Activated naive CD8-positive, alpha-beta T cell treated with anti-CD3 and anti-CD28 coated beads for 36 hours (primary cell): ENCODE measurements around the gene HDAC4. TPM values are rescaled to one million over a fixed set of nuclear protein-coding genes. Genes with fewer than 3 reads are reported as not detected.

Source experiments
- DNase-seq: peaks from one replicate; pipeline ENCODE4 v3.0.0; 2021
- H3K27ac Mint-ChIP-seq: one replicate; pipeline ENCODE4 v1.8.0; 2022; ENCODE audit warnings: mild to moderate bottlenecking, moderate library complexity, mixed read lengths
- H3K27me3 Mint-ChIP-seq: one replicate; pipeline ENCODE4 v1.8.0; 2022; ENCODE audit warnings: mild to moderate bottlenecking, mixed read lengths
- H3K36me3 Mint-ChIP-seq: one replicate; pipeline ENCODE4 v1.8.0; 2021; ENCODE audit warnings: mild to moderate bottlenecking, mixed read lengths
- H3K4me1 Mint-ChIP-seq: one replicate; pipeline ENCODE4 v1.8.0; 2021; ENCODE audit warnings: mixed read lengths
- H3K4me3 Mint-ChIP-seq: one replicate; pipeline ENCODE4 v1.8.0; 2022; ENCODE audit warnings: mild to moderate bottlenecking, moderate library complexity, mixed read lengths
- H3K9me3 Mint-ChIP-seq: one replicate; pipeline ENCODE4 v1.8.0; 2022; ENCODE audit warnings: mixed read lengths
- total RNA-seq, 2 experiments: library from RNA; stranded (reverse); gene quantifications; one replicate each; pipeline ENCODE4 v1.2.3, GENCODE V29; 2021

HDAC4 gene
- total RNA-seq, 2 experiments from 2014 or later = 19.1 to 20.2 TPM

GRCh38 chr2:239394978-239395377 is 5.8 kb downstream of the HDAC4 start:
- no peak overlapping the region for H3K27ac Mint-ChIP-seq

GRCh38 chr2:239394346-239394945 is 6.4 kb downstream of the HDAC4 start:
- peaks cover 1% of the 10 kb centered on the region for H3K36me3 Mint-ChIP-seq
- no peak for DNase-seq
- no peaks in the 10 kb centered on the region for H3K27me3 Mint-ChIP-seq
- peaks cover 40% of the 10 kb centered on the region for H3K4me1 Mint-ChIP-seq
- H3K27ac Mint-ChIP-seq = no peak overlapping the region
- no peak overlapping the region for H3K4me3 Mint-ChIP-seq
- no peaks in the 10 kb centered on the region for H3K9me3 Mint-ChIP-seq

More at GRCh38 chr2:239394978-239395377, 5.8 kb downstream of the HDAC4 start:
- Mint-ChIP-seq H3K4me1 (peaks cover 42% of the 10 kb centered on the region), H3K9me3 (no peaks in the 10 kb centered on the region), H3K36me3 (no peaks in the 10 kb centered on the region), H3K4me3 (no peak overlapping the region), H3K27me3 (no peaks in the 10 kb centered on the region)
- no peak for DNase-seq

- Mint-ChIP-seq H3K27ac (no peak overlapping the region), H3K4me1 (peaks cover 35% of the 10 kb centered on the region), H3K27me3 (no peaks in the 10 kb centered on the region)
Measured at GRCh38 chr2:239393941-239394340, 6.9 kb downstream of the HDAC4 start.

GRCh38 chr2:239393388-239393940 is 7.4 kb downstream of the HDAC4 start:
- Mint-ChIP-seq H3K4me1 (peaks cover 31% of the 10 kb centered on the region), H3K4me3 (no peak overlapping the region), H3K27ac (no peak overlapping the region), H3K27me3 (no peaks in the 10 kb centered on the region), H3K36me3 (peaks cover 4% of the 10 kb centered on the region), H3K9me3 (no peaks in the 10 kb centered on the region)
- no peak for DNase-seq

More at GRCh38 chr2:239393941-239394340, 6.9 kb downstream of the HDAC4 start:
- Mint-ChIP-seq H3K36me3 (peaks cover 4% of the 10 kb centered on the region), H3K9me3 (no peaks in the 10 kb centered on the region), H3K4me3 (no peak overlapping the region)
- DNase-seq = no peak

GRCh38 chr2:239392688-239393387 is 8.0 kb downstream of the HDAC4 start:
- DNase-seq = no peak
- no peaks in the 10 kb centered on the region for H3K27me3 Mint-ChIP-seq
- peaks cover 4% of the 10 kb centered on the region for H3K36me3 Mint-ChIP-seq
- H3K4me1 Mint-ChIP-seq = peaks cover 26% of the 10 kb centered on the region
- no peaks in the 10 kb centered on the region for H3K9me3 Mint-ChIP-seq
- no peak overlapping the region for H3K4me3 Mint-ChIP-seq
- H3K27ac Mint-ChIP-seq = no peak overlapping the region

GRCh38 chr2:239392072-239392357 is 8.8 kb downstream of the HDAC4 start:
- no peak overlapping the region for H3K4me3 Mint-ChIP-seq
- no peaks in the 10 kb centered on the region for H3K9me3 Mint-ChIP-seq
- H3K27ac Mint-ChIP-seq = no peak overlapping the region
- H3K27me3 Mint-ChIP-seq = no peaks in the 10 kb centered on the region
- no peak for DNase-seq
- peaks cover 4% of the 10 kb centered on the region for H3K36me3 Mint-ChIP-seq
- H3K4me1 Mint-ChIP-seq = peaks cover 19% of the 10 kb centered on the region

- DNase-seq = no peak
- peaks cover 14% of the 10 kb centered on the region for H3K4me1 Mint-ChIP-seq
- H3K4me3 Mint-ChIP-seq = no peak overlapping the region
Measured at GRCh38 chr2:239391286-239392071, 9.3 kb downstream of the HDAC4 start.

GRCh38 chr2:239390546-239391285 is 10.1 kb downstream of the HDAC4 start:
- Mint-ChIP-seq H3K27ac (no peak overlapping the region), H3K4me3 (no peak overlapping the region), H3K27me3 (no peaks in the 10 kb centered on the region), H3K4me1 (peaks cover 12% of the 10 kb centered on the region), H3K36me3 (peaks cover 8% of the 10 kb centered on the region), H3K9me3 (no peaks in the 10 kb centered on the region)
- no peak for DNase-seq

More at GRCh38 chr2:239391286-239392071, 9.3 kb downstream of the HDAC4 start:
- H3K27ac Mint-ChIP-seq = no peak overlapping the region
- peaks cover 4% of the 10 kb centered on the region for H3K36me3 Mint-ChIP-seq
- H3K27me3 Mint-ChIP-seq = no peaks in the 10 kb centered on the region
- H3K9me3 Mint-ChIP-seq = no peaks in the 10 kb centered on the region

- Mint-ChIP-seq H3K4me1 (peaks cover 9% of the 10 kb centered on the region), H3K36me3 (peaks cover 8% of the 10 kb centered on the region), H3K27ac (no peak overlapping the region), H3K4me3 (no peak overlapping the region), H3K9me3 (no peaks in the 10 kb centered on the region), H3K27me3 (no peaks in the 10 kb centered on the region)
- DNase-seq = no peak
Measured at GRCh38 chr2:239389414-239390329, 11.1 kb downstream of the HDAC4 start.

GRCh38 chr2:239388236-239389151 is 12.3 kb downstream of the HDAC4 start:
- H3K36me3 Mint-ChIP-seq = peaks cover 8% of the 10 kb centered on the region
- H3K9me3 Mint-ChIP-seq = no peaks in the 10 kb centered on the region
- no peaks in the 10 kb centered on the region for H3K27me3 Mint-ChIP-seq
- no peak overlapping the region for H3K4me3 Mint-ChIP-seq
- H3K4me1 Mint-ChIP-seq = peaks cover 5% of the 10 kb centered on the region
- no peak overlapping the region for H3K27ac Mint-ChIP-seq
- no peak for DNase-seq

GRCh38 chr2:239387811-239388210 is 13.0 kb downstream of the HDAC4 start:
- DNase-seq = no peak
- no peaks in the 10 kb centered on the region for H3K27me3 Mint-ChIP-seq
- peaks cover 8% of the 10 kb centered on the region for H3K36me3 Mint-ChIP-seq
- no peaks in the 10 kb centered on the region for H3K4me1 Mint-ChIP-seq
- no peak overlapping the region for H3K27ac Mint-ChIP-seq
- no peak overlapping the region for H3K4me3 Mint-ChIP-seq
- no peaks in the 10 kb centered on the region for H3K9me3 Mint-ChIP-seq

- Mint-ChIP-seq H3K4me1 (peaks cover 6% of the 10 kb centered on the region), H3K9me3 (no peaks in the 10 kb centered on the region), H3K36me3 (peaks cover 8% of the 10 kb centered on the region), H3K27ac (no peak overlapping the region), H3K4me3 (no peak overlapping the region), H3K27me3 (no peaks in the 10 kb centered on the region)
- DNase-seq = no peak
Measured at GRCh38 chr2:239386872-239387445, 13.9 kb downstream of the HDAC4 start.
